GM12872 (cell line): ENCODE results near the gene LCN1.

Experiments used
- CTCF ChIP-seq: IDR thresholded peaks from 3 replicates; pipeline ENCODE4 v1.5.1; 2011; ENCODE audit warnings: low read depth, mild to moderate bottlenecking, low read length, moderate library complexity; ENCODE audit not compliant: insufficient read depth

Gene LCN1

GRCh38 chr9:135490166-135490870, 30.9 kb upstream of the LCN1 start:
- no peak for TF ChIP-seq CTCF

- TF ChIP-seq CTCF, result no peak
Observed at GRCh38 chr9:135490980-135491464, 30.2 kb upstream of the LCN1 start.

- no peak for TF ChIP-seq CTCF
Observed at GRCh38 chr9:135491764-135492163, 29.5 kb upstream of the LCN1 start.

GRCh38 chr9:135492886-135493669, 28.2 kb upstream of the LCN1 start:
- TF ChIP-seq CTCF, result no peak

- no peak for TF ChIP-seq CTCF
Observed at GRCh38 chr9:135494791-135495559, 26.3 kb upstream of the LCN1 start.

- TF ChIP-seq CTCF, result no peak
Observed at GRCh38 chr9:135498381-135499126, 22.7 kb upstream of the LCN1 start.
